ENCODE measurements around the gene CD83.

The CD83 gene

GRCh38 chr6:14092316-14092715 lies 25.3 kb upstream of the CD83 start:
- no peak for DNase-seq

DNA sequence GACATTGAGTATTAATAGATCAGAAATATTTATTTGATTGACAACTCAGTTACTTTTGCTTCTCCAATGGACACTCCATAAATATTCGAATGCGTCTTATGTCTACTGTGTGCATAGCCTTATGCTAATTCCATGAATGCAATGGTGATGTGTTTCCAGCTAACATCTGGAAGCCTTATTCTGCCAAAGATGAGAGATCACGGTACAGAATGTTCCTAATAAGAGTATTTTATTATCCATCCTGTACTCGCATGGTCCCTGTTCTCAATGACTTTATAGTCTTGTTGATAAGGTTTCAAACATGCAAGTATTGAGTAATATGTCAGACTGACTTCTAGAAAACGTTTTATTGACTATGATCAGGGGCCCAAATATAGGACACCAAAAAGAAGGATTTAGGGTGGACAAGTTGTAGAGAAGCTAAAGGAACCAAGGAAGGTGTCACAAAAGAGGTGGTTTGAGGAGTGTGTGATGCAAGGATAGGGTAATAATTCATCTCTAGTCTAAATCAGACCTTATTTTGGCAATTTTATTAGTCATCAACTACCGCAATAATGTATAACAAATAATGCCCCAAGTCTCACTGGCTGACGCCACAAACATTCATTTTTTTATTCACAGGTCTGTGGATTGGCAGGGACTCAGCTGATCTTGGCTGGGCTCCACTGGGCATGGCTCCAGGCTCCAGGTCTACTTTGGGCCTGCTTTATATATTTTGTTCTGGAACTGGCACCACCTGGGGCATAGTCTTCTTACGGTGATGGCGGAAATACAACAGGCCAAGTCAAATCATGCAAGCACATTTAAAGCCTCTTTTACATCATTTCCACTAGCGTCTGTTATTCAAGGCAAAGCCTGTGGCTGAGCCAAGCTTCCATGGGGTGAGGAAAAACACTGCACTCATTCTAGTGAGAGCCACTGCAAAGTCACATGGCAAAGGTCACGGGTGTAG lies 24.5 kb upstream of the CD83 start:
- no peak for DNase-seq

DNA sequence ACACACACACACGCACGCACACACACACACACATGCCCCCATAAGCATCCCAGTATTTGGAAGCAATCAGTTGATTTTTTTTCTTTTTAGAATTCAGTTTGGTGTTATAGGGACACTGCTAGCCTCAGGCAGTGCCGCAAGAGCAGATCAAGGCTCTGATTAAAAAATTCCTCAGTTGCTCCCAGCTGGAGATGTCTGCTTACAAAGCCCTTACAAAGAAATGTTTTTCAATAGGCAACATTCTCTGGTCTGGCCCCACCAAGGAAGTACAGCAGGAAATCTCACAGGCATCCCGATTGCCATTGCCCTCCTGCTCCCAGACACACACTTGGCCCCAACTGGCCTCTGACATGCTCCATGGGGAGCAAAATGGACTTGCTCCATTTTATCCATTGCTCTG lies 22.9 kb upstream of the CD83 start:
- DNase-seq, result no peak

GRCh38 chr6:14095437-14095836 lies 22.1 kb upstream of the CD83 start:
- no peak for DNase-seq

- no peak for DNase-seq
Observed at GRCh38 chr6:14100138-14100537, 17.4 kb upstream of the CD83 start.

DNA sequence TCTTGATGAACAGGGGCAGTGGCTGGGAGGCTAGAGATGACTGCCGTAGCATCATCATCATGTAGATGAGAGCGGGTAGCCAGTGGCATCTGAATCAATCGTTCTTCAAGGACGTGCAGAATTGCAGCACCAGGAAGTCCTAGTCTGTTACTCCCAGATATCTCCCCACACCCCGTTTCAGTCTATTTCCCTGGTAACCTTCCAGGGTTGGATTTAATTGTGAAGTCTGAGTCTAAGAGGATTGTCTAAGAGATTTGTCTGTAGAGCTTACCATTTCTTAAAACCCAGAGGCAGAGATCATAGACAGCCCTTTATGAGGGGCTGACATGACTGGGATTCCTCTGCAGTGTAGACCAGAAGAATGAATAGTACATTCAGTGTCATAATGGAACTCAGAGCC lies 16.6 kb upstream of the CD83 start:
- no peak for DNase-seq

DNA sequence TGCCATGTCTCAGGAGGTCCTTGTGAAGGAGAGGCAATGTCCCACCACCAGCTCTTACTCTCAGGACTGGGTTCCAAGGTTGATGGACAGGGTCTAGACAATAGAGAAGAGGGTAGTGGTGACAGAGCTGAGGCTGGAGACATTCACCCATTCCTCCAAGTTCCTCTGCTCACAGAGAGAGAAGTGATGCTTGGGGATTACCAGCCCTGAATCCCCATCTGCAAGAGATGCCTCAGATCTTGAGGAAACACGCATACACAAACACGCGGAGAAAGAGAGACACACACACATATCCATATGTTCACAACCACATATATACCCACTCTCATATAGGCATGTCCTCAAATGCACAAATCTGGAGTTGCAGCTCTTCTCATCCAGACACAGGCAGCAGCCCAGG lies 15.2 kb upstream of the CD83 start:
- DNase-seq, result no peak

- DNase-seq, result no peak
Observed at GRCh38 chr6:14105547-14105946, 12.0 kb upstream of the CD83 start.

GRCh38 chr6:14107000-14107399 lies 10.6 kb upstream of the CD83 start:
- no peak for DNase-seq

DNA sequence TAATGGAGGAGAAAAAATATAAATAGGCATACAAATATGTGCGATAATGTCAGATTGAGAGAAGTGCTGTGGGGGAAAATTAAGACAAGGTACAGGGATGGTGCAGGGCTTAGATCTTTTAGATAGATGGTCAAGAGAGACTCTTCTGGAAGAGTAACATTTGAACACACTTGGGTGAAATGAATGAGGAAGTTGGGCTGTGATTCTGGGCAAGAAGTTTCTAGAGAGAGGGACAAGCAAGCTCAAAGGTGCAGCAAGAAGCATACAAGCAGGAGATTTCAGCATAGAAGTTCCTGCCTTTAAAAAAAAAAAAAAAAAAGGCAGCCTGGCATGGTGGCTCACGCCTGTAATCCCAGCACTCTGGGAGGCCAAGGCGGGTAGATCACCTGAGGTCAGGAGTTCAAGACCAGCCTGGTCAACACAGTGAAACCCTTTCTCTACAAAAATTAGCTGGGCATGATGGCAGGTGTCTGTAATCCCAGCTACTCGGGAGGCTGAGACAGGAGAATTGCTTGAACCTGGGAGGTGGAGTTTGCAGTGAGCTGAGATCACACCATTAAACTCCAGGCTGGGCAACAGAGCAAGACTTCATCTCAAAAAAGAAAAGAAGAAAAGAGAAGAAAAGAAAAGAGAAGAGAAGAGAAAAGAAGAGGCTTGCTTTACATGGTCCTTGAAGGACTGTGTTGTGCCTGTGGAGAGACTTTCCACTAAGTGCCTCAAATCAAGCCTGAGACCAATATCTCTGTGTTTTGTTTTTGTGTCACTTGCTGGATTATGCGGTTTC lies 9.7 kb upstream of the CD83 start:
- no peak for DNase-seq

- no peak for DNase-seq
Observed at GRCh38 chr6:14108571-14109410, 8.8 kb upstream of the CD83 start.

- no peak for DNase-seq
Observed at GRCh38 chr6:14109411-14109826, 8.2 kb upstream of the CD83 start.

GRCh38 chr6:14110001-14110818 lies 7.4 kb upstream of the CD83 start:
- DNase-seq, result no peak

DNA sequence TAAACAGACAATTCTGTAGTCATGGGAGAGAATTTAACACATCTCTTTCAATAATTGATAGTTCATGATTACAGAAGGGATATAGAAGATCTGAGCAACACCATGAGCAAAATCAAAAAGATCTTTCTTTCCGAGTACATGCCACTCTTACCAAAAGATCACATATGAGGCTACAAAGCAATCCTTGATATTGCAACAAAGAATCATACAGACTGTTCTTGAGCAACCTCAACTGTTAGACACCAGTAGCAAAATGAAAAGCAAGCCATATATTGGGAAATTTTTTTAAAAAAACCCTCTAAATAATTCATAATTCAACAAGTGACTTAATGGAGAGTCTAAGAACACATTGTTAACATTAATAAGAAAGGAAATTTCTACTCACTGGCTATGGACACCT lies 3.6 kb upstream of the CD83 start:
- no peak for DNase-seq

DNA sequence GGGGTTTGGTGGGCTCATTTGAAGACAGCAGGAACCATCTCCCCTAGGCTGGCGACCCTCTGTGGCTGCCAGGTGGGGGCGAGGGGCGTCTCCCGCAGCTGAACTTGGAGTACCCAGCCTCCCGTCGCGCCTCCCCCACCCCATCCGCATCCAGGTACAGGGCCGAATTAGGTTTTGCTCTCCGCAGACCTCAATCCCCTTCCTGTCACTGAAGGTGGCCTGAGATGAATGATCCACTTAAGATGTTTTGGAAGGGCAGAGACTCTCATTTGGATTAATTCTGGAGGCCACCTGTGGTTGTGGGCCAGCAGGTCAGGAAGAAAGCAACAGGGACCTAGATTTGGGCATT lies 493 bp downstream of the CD83 start:
- DNase-seq, result no peak

DNA sequence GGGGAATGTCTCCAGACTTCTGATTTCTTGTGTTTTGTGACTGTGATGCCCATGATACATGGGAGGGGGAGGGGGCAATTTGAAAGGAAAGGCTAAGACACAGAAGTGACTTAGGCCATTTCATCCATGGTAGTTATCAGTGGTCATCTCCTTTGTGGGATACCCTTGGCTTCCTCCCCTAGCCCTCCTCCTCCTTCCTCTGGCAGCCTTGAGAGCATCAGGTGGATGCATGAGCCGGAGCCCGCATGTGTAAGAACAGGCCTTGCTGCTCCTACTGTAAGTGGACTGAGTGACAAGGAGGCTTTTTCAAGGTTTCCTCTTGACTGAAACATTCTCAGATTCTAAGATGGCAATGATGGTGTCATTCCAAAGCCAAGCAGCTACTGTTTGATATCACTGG lies 874 bp downstream of the CD83 start:
- peak in 1 of 6 experiments; percentile 8 for DNase-seq

DNA sequence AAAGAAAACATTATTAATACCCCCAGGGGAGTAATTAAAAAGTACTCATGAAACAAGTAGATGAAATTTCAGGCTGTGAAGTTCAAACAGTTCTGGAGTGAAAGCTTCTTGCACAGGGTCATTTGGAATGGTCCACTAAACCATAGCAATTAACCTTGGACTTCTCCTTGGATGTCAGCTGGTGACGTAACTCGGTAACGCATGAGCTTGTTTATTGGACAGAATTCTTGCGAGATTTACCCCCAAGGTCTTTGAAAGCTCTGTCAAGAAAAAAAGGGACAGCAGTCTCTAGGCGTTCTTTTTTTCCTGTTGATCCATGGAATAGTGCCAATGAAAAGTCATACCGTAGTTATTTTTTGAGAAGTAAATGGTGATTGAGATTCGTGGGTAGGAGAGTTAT lies 2.2 kb downstream of the CD83 start:
- DNase-seq, result no peak

DNA sequence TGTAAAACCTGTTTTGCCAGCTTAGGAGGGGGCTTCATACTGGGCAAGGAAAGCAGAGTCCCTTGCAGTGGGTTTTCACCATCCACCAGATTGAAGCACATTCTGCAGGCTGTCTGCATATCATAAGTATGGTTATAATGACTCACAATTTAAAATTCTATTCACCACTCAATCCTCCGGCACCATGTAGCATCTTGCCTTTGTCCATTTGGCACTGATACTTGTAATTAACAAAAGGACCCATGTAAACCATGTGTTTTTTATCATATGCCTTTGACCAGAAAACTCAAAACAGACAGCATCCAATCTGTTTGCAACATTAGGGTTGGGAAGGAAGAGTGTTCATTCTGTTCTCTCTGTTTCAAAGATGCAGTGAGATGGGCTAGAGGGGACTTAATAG lies 3.0 kb downstream of the CD83 start:
- DNase-seq, result no peak

GRCh38 chr6:14121936-14122344 lies 4.4 kb downstream of the CD83 start:
- no peak for DNase-seq

DNA sequence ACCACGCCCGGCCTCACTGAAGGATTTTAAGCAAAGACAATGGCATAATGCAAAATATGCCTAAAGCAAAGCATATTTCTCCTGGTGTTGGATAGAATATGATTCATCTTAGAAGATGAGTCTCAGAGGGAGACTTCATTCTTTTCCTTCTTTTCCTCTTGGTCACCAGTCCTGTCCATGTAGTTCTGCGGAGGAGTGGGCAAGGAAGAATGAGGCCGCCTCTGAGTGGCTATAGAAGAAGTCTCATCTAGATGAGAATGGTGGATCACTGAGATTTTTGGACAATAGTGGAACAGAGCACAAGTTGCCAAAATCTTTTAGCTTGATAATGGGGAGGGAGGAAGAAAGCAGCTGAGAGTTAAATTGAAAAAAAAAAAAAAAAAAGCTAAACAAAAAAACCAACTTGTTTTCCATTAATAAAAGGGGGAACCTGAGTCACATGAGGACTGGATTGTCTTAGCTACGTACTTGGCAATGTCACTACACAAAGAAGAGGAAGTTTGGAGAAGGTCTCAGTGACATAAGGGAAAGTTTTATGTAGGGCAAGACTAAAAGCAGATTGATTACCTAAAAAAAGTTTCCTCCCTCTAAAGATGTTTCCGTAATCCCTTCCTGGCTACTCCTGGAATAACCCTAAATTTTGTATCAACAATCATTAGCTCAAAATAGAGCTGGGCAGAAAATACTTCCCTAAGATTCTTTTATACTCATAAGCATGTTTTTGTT lies 6.0 kb downstream of the CD83 start:
- DNase-seq, result no peak

- DNase-seq, result no peak
Observed at GRCh38 chr6:14125346-14125745, 7.8 kb downstream of the CD83 start.

GRCh38 chr6:14126191-14126590 lies 8.6 kb downstream of the CD83 start:
- DNase-seq, result no peak
